T-helper 2 cell treated with Interferon-gamma antibody and Interleukin-4, amounts not matched to agents 100 ng/mL and 5 ng/mL, for 36 hours (primary cell): ENCODE data around the gene CXCL9. TPM values are rescaled to one million over a fixed set of nuclear protein-coding genes. Genes with fewer than 3 reads are reported as not detected.

Experiments used
- intact Hi-C: fragments of 100-400 bp; cut with micrococcal nuclease; formaldehyde crosslinking; loops from one replicate; pipeline ENCODE4 v1.15.1; 2023
- total RNA-seq: library from RNA; stranded (reverse); gene quantifications from 2 replicates; pipeline ENCODE4 v1.2.3, GENCODE V29; 2022

Gene CXCL9
- total RNA-seq, 1 donor from 2014 or later = 0.23 TPM

GRCh38 chr4:76013540-76013939, 6.2 kb upstream of the CXCL9 start:
- intact Hi-C loops = no loop called here

DNA sequence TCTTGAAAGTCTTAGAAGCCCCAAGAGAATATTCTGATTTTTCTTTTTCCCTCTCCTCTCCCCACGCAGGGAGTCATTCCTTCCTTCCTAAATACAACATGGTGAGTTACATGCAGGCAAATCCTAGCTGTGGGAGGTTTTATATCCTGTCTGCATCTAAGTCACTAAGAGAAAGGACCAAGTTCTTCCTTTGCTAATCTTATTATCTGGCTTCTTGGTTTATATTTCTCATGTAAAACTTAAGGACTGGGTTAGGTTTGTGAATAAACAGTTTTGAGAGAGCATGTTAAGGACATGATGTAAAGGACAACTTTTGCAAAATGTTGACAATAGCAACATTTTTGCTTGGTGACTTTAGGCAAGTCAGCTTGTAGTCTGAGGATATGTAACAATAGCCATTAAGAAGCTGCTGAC, 5.1 kb upstream of the CXCL9 start:
- intact Hi-C loops = no loop called here

- intact Hi-C loops = no loop called here
Observed at GRCh38 chr4:76011700-76012387, 4.5 kb upstream of the CXCL9 start.

DNA sequence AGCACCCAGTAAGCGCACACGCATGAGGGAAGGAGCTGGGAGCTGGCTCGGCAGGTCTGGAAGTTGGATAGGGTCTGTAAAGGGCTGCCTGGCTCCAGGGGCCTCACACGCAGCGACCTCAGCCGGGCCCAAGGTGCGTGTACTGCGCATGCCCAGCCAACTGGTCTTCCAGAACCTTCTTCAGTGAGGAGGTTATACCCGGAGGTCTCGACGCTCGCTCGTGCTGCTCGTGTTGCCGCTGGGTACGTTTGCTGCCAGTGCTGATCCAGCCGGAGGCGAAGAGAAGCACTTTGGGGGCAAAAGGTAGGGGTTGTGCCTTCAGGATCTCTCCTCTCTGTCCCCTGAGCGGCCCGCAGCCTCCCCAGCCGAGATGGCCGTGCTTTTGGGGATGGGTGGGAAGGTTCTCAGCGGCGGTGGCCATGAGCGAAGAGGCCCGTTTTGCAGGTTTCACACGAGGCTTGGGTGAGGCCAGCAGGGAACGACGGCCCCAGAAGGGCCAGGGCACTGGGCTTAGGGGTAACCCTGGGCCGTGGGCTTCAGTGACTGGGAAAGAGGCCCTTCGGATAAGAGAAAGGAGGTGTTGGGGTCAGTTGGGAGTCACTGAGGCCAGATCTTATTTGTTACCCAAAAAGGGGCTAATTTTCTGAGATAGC, 3.8 kb upstream of the CXCL9 start:
- intact Hi-C loops = no loop called here

DNA sequence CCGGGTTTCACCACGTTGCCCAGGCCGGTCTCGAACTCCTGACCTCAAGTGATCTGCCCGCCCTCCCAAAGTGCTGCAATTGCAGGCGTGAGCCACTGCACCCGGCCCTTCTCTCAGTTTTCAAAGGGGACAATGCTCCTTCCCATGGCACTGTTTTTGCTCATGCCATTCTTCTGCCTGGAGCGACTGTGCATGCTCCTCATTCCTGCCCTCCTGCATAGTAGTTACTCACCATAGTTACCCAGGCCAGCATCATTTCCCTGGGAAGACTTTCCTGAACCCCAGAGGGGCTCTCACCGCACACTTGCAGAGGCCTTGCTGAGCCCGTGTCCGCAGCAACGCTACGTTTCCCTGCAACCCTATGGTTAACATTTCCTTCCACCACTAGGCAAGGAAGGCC, 3.3 kb upstream of the CXCL9 start:
- intact Hi-C loops = no loop called here

DNA sequence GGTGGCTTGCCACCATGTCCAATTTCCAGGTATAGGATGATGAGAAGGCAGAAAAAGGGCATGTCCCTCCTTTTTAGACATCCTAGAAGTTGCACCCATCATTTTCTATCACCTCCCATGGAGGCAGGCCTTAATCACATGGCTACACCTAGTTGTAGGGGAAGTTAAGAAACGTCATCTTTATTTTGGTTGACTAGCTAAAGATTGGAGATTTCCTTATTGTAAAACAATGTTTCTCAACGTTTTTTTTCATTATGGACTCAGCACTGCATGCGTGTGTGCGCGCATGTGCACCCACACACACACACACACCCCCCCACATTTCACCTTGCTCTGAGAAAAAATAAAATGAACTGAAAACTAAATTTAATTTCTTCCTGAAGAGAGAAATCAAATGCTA, 2.0 kb upstream of the CXCL9 start:
- intact Hi-C loops = no loop called here

DNA sequence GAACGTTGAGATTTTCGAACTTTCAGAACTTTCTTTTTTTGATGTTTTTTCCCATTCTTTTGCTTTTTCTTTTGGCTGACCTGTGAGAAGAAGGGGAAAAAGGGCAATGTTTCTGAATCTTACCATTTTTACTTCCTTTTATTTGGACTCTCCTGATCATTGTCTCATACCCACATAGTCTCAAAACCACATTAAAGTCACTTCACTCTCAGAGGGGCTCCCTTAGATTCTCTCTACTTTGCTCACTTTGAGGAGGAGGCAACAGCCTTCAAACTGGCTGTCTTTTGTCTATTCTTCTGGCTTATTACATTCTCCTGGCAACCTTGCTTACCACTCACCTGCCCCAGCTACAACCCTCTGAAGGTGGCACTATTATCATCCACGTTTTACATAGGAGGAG, 3.7 kb downstream of the CXCL9 start:
- intact Hi-C loops = no loop called here

GRCh38 chr4:76003035-76003434, 4.3 kb downstream of the CXCL9 start:
- intact Hi-C loops = no loop called here

DNA sequence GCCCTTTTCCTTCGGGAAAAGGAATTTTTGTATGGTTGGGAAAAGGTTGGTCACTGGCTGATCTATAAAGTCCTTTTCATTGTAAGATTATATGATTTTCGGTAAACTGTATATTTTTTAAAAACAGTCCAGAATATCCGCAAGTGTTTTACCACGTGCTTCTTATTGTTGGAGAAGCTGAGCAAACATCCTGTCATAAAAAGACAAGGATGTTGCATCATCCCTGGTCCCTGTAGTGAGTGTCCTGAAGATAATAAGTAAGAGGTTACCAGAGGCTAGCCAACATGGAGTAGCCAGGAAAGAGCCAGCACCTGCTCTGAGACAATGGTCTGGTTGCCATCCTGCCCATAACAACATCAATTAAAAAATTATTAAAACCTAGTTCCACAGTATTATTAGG, 5.1 kb downstream of the CXCL9 start:
- intact Hi-C loops = no loop called here

DNA sequence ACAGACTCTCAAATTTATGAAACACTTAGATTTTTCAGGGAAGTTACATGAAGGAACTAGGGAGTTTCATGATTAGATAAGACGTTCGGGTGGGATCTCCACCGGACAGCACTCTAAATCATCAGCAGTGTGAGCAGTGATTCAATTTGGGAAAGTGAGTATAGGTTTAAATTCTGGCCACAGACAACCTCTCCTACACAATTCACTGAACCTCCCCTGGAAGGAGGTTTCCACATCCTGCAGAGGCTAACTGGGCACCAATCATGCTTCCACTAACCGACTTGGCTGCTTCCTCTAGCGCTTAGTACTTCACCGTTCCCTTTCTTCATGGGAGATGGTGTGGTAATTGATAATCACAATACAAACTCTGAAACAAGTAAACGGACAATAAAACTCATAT, 5.6 kb downstream of the CXCL9 start:
- intact Hi-C loops = no loop called here

DNA sequence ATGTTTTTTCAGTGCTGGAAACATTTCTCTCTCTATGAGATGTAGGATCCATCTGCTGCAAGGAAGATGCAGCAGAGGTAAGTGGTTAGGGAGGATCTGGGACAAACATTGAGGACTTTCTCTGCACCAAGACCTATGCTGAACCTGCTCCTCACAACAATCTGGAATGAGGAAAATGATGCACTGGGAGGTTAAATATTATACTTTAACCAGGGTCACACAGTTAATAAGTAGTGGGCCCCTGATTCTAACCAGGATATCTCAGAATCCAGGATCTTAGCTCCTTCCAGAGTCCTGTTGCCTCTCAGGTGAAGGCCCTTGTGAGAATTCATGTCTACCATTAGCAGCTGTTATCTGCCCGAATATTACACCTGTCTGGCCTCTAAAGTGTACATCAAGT, 7.0 kb downstream of the CXCL9 start:
- intact Hi-C loops = no loop called here

DNA sequence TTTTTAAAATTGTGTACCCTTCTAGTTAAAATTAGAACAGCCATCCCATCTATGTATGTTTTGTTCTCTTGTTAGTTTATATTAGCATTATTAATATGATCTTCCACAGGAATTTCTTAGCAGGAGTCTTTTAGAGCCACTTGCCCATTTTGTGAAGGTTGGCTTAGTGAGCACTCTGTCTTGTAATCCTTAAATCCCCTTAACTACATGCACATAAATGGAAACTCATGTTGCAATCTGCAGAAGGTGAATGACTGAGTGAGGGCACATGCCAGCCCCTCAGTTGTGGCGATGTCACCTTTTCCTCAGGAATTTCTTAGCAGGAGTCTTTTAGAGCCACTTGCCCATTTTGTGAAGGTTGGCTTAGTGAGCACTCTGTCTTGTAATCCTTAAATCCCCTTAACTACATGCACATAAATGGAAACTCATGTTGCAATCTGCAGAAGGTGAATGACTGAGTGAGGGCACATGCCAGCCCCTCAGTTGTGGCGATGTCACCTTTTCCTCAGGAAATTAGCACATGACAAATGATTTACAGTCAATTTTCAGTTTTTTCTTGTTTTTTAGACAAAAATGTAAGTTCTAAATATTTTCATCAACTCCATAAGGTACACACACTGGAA, 8.7 kb downstream of the CXCL9 start:
- intact Hi-C loops = loop anchor here (10.0 kb wide), 3 partner anchors 274 to 1076 kb away; partner anchors contain the start of genes CCNI and USO1

DNA sequence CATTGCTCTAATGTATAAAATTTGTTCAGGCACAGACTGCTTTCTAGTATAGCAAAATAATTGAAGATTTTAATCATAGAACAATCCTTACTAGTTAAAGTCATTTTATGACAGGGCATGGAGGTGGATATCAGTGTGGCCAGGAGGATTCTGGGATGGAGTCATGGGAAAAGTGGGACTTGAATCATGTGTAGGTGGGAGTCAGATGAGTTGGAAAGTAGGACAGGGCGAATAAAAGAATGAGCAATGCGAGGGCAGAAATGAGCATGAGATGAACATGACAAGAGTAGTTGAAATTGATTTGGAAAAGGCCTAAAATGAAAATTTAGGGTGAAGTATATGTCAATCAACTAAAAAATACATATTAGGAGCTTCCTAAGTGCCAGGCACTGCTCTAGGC, 9.4 kb downstream of the CXCL9 start:
- intact Hi-C loops = loop anchor here (10.0 kb wide), 3 partner anchors 273 to 1077 kb away; partner anchors contain the start of genes CCNI and USO1

DNA sequence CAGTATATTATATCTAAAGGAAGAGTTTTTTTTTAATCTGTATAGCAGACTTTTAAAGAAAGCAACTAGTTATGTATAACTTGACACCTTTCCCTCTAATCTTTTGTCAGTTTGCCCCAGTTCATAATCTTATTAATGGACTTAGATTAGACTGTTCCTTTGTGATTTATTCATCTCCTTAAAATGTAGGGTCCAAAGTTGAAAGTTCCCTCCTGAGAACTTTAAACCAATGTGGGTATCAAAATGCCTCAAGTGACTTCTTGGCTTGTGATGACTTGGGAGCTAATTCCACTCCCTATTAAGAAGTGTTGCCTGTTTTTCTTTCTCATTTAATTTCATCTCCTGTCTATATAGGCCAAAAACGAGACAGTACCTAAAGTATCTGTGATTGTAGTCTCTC, 10.2 kb downstream of the CXCL9 start:
- intact Hi-C loops = loop anchor here (10.0 kb wide), 3 partner anchors 272 to 1078 kb away; partner anchors contain the start of genes CCNI and USO1

- intact Hi-C loops = loop anchor here (1.0 to 10.0 kb wide), 4 partner anchors 72 to 1079 kb away; partner anchors contain the start of genes CCNI and USO1
Observed at GRCh38 chr4:75995727-75996126, 11.6 kb downstream of the CXCL9 start.

DNA sequence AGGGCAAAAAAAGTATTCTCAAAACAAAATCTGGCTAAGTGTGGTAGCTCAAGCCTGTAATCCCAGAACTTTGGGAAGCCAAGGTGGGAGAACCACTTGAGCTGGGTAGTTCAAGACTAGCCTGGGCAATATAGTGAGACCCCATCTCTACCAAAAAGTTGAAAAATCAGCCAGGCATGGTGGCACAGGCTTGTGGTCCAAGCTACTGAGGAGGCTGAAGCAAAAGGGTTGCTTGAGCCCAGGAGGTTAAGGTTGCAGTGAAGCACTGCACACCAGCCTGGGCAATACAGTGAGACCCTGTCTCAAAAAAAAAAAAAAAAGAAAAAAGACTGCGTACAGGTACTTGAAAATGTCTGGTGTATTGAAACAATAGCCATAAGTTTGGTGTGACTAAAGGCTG, 14.8 kb downstream of the CXCL9 start:
- intact Hi-C loops = loop anchor here (5.0 to 10.0 kb wide), 5 partner anchors 75 to 1082 kb away; partner anchors contain the start of genes CCNI, SCARB2 and USO1

DNA sequence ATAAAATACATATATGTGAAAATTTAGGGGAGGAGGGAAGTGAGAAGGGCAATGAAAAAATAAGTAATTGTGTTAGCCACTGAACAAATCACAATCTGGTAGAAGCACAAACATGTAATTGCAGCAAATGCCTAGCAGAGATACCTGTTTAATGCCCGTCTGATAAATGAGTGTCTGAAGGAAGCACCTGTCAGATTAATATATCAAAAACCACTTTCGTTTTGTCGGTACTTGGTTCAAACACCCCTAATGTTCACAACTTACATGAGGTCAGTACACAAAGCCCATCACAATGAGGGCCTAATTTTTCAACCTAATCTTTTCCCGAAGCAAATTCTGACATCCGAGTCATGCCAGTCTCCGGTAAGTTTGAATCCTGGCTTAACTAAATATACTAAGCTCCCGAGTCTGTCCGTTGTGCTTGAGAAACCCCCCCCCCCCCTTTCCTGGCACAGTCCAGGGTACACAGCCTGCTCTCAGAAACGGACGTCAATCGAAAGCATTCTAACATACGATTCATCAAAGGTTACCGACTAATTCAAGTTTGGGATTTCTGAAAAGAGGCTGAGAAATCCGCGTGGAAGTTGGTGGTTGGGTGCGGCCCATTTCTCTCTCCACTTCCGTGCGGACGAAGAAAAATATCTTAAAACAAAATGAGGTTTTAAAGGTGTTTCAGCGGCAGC, 17.3 kb downstream of the CXCL9 start:
- intact Hi-C loops = loop anchor here (1.0 to 10.0 kb wide), 7 partner anchors 49 to 1085 kb away; partner anchors contain the start of genes CCNI, NAAA, NUP54 and SCARB2

GRCh38 chr4:75985116-75985515, 22.2 kb downstream of the CXCL9 start:
- intact Hi-C loops = no loop called here

GRCh38 chr4:75980576-75980975, 26.7 kb downstream of the CXCL9 start:
- intact Hi-C loops = no loop called here

DNA sequence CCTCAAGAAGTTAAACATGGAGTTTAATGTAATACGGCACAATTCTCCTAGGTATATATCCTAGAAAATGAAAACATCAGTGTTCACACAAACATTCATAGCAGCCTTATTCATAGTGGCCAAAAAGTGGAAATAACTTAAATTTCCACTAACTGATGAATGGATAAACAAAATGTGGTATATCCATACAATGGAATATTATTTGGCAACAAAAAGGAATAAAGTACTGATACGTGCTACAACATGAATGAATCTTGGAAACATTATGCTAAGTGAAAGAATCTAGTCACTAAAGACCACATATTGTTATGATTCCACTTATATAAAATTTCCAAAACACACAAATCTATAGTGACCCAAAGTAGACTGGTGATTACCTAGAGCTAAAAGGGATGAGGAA, 31.1 kb downstream of the CXCL9 start:
- intact Hi-C loops = no loop called here

DNA sequence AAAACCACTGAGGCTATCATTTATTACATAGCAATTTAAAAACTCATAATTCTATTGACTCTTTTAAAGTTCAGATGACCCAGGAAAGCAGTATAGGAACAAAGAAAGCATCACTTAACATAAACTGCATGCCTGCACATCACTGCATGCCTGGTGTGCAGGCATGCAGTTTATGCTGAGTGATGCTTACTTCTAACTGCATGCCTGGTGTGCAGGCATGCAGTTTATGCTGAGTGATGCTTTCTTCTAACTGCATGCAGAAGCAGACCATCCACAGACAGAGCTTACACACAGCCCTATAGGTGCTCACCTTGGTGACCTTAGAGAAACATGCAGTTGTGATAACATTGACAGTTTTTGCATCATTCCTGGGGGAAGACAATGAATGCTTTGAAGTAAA, 33.5 kb downstream of the CXCL9 start:
- intact Hi-C loops = no loop called here

DNA sequence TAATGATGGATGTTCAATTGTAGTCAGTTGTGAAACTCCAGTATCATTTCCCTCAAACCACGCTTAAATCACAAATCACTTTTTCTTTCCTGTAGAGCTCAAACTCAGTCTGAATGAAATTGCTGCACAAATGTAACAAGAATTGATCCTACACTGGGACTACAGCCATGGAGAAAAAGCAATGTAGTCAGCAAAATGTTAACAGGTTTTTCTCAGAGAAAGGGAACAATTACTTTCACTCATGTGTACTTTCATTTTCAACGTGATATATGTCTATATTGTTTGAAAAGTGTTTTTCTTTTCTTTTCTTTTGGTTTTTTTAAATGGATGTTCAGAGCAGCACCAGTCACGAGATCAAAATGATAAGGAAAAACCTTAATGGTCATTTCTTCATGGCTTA, 39.2 kb downstream of the CXCL9 start:
- intact Hi-C loops = no loop called here
